K562 (cell line): ENCODE results near the gene CCNO. TPM values are rescaled to one million over a fixed set of nuclear protein-coding genes. Genes with fewer than 3 reads are reported as not detected.

ENCODE experiments used
- BCOR ChIP-seq: fragments of 450-650 bp; IDR thresholded peaks from 2 replicates; pipeline ENCODE4 v1.6.1; 2016
- ESRRB ChIP-seq: fragments of 250-450 bp; sonication (Bioruptor Pico); IDR thresholded peaks from 2 replicates; pipeline ENCODE4 v1.5.0; 2020; ENCODE audit warnings: mild to moderate bottlenecking, moderate library complexity, borderline replicate concordance
- FOXA1 ChIP-seq: fragments of 450-650 bp; IDR thresholded peaks from 2 replicates; pipeline ENCODE4 v1.6.1; 2016; ENCODE audit warnings: mild to moderate bottlenecking, borderline replicate concordance
- GTF2B ChIP-seq: IDR thresholded peaks from 2 replicates; pipeline ENCODE4 v1.6.1; 2011; ENCODE audit not compliant: insufficient read length; ENCODE audit errors: extremely low read depth
- HCFC1 ChIP-seq: IDR thresholded peaks from 2 replicates; pipeline ENCODE4 v1.6.1; 2012; ENCODE audit warnings: low read depth, low read length, improper control_type of control experiment
- HNRNPK ChIP-seq: fragments of 200-400 bp; formaldehyde crosslinking; IDR thresholded peaks from one replicate; pipeline ENCODE4 v1.6.1; 2018; ENCODE audit warnings: mild to moderate bottlenecking, low read depth, low read length; ENCODE audit not compliant: poor library complexity, severe bottlenecking
- JUN ChIP-seq, 2 experiments: sonication (generic) in 1 of 2; formaldehyde crosslinking in 1 of 2; IDR thresholded peaks; 2 replicates each; pipeline versions ENCODE4 v1.6.1 to v1.8.0; 2012 to 2022; ENCODE audit warnings: borderline replicate concordance in 2 of 2, mild to moderate bottlenecking in 2 of 2, improper control_type of control experiment in 1 of 2, low read depth in 1 of 2, low read length in 1 of 2, missing genetic modification reagents in 1 of 2
- RFX1 ChIP-seq: fragments of 450-650 bp; IDR thresholded peaks from 2 replicates; pipeline ENCODE4 v1.6.1; 2016; ENCODE audit warnings: mild to moderate bottlenecking, moderate library complexity
- SUPT5H ChIP-seq: fragments of 450-650 bp; IDR thresholded peaks from 2 replicates; pipeline ENCODE4 v1.6.1; 2016
- ZBTB7A ChIP-seq: IDR thresholded peaks from 2 replicates; pipeline ENCODE4 v1.6.1; 2011; ENCODE audit warnings: low read depth, mild to moderate bottlenecking, low read length, moderate library complexity, borderline replicate concordance; ENCODE audit not compliant: control insufficient read depth
- ZNF133 ChIP-seq: fragments of 250-450 bp; sonication (Bioruptor Pico); IDR thresholded peaks from 2 replicates; pipeline ENCODE4 v1.4.0; 2020; ENCODE audit warnings: mild to moderate bottlenecking
- ZNF143 ChIP-seq: sonication (generic); formaldehyde crosslinking; IDR thresholded peaks from 2 replicates; pipeline ENCODE4 v1.9.0; 2022; ENCODE audit warnings: mild to moderate bottlenecking, missing genetic modification reagents
- ZNF316 ChIP-seq: fragments of 450-650 bp; IDR thresholded peaks from 2 replicates; pipeline ENCODE4 v1.6.1; 2016
- polyA plus RNA-seq, 8 experiments: library from polyadenylated mRNA; depleted of rRNA in 4 of 8; stranded (reverse) in 5 of 8; unstranded in 3 of 8; fragments of >200 nt; fragmentation: Nextera tagmentation in 2 of 8; fragmentation: Illumina TruSeq in 1 of 8; extraction: Ambion mirVana in 2 of 8; extraction: Trizol in 1 of 8; gene quantifications; 2 replicates each; pipeline versions ENCODE4 v1.2.1 to v1.2.3, GENCODE V29; 2011 to 2014; ENCODE audit warnings: inconsistent platforms in 1 of 8, missing spikeins in 1 of 8
- total RNA-seq, 7 experiments: library from RNA; depleted of rRNA in 6 of 7; stranded (reverse); fragments of >200 nt in 6 of 7; fragmentation: Illumina TruSeq in 2 of 7; extraction: Trizol in 2 of 7; gene quantifications; 2 replicates each; pipeline versions ENCODE4 v1.2.1 to v1.2.3, GENCODE V29; 2011 to 2021; ENCODE audit warnings: low replicate concordance in 1 of 7

Gene CCNO
- total and polyA plus RNA-seq, 9 of the 15 experiments (the other 6 are each of a cell fraction or from before 2014, with no cell fraction given), result 0.08 to 3.1 (median 0.29) TPM

DNA sequence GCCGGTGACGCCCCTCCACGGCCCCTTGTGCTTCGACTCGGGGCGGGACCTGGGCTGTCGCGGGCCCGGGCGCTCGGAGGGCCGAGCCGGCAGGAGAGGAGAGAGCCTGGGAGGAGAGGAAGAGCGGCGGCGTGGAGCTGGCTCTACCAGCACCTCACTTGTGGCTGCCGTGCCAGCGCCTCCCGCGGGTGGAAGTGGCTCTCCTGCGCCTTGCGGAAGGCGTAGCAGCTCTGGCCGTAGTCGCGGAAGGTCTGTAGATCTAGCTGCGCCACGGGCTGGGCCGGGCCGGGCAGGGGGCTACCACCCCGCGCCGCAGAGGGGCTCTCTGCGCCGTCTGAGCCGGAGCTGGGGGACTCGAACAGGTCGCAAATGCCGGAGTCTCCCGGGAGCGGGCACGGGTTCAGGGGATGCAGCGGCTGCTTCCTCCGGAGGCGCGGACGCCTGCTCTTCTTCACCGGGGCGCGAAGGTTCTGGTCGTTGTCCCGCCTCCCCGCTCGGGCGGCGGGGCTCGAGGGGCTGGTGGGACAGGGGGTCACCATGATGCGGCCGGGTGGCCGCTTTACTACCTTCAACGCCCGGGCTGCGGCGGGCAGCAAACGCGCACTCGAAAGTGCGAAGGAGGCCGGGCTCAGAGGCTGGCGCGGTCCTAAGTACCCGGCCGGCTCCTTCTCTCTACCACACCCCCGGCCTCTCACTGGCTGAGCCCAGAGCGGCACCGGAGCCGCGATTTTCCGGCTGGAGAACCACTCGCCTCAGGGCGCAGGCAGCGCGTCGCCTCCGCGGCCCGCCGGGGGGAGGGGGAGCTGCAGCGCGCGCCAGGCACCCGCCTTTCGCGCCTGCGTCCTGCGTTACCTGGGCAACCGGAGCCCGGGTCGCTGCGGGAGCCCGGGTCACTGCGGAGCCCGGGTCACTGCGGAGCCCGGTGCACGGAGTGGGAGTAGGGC is at the start of gene CCNO (continued):
- TF ChIP-seq HNRNPK (no peak), JUN (IDR thresholded peaks at IDR 0.05; ENCODE audit: borderline replicate concordance, low read depth, low read length) (no peak), JUN (CRISPR knock-in tag; IDR thresholded peaks at IDR 0.05; ENCODE audit: borderline replicate concordance) (no peak), SUPT5H (no peak), ESRRB (CRISPR knock-in tag) (no peak), BCOR (no peak), ZNF143 (no peak), RFX1 (peak; percentile 70; the same call in 1 of the 2 replicates), GTF2B (no peak), HCFC1 (no peak), ZNF133 (CRISPR knock-in tag) (no peak), FOXA1 (no peak), ZNF316 (no peak), ZBTB7A (peak; percentile 28; the same call in 1 of the 2 replicates)
